Endothelial cell (in vitro differentiated cells): Measurements from ENCODE around the gene DDX10. TPM values are rescaled to one million over a fixed set of nuclear protein-coding genes. Genes with fewer than 3 reads are reported as not detected.

ENCODE experiments used
- DNase-seq: peaks from one replicate; pipeline ENCODE4 v3.0.0; 2021; ENCODE audit warnings: low spot score
- H3K27ac Mint-ChIP-seq: one replicate; pipeline ENCODE4 v1.8.0; 2021; ENCODE audit warnings: mixed read lengths, inconsistent platforms; ENCODE audit not compliant: unreplicated experiment
- H3K27me3 Mint-ChIP-seq: one replicate; pipeline ENCODE4 v1.8.0; 2021; ENCODE audit warnings: mild to moderate bottlenecking, moderate library complexity, mixed read lengths, inconsistent platforms; ENCODE audit not compliant: unreplicated experiment
- H3K36me3 Mint-ChIP-seq: one replicate; pipeline ENCODE4 v1.8.0; 2021; ENCODE audit warnings: mild to moderate bottlenecking, low read depth, mixed read lengths, inconsistent platforms; ENCODE audit not compliant: unreplicated experiment
- H3K4me1 Mint-ChIP-seq: one replicate; pipeline ENCODE4 v1.8.0; 2021; ENCODE audit warnings: mild to moderate bottlenecking, mixed read lengths, inconsistent platforms; ENCODE audit not compliant: unreplicated experiment
- H3K4me3 Mint-ChIP-seq: one replicate; pipeline ENCODE4 v1.8.0; 2021; ENCODE audit warnings: mild to moderate bottlenecking, mixed read lengths, inconsistent platforms; ENCODE audit not compliant: unreplicated experiment
- H3K9me3 Mint-ChIP-seq: one replicate; pipeline ENCODE4 v1.8.0; 2021; ENCODE audit warnings: mixed read lengths, inconsistent platforms; ENCODE audit not compliant: unreplicated experiment
- total RNA-seq: library from RNA; stranded (reverse); fragmentation: NEBNext Ultra II Directional; extraction: Animal tissue kit (Norgen Biotek cat#: 25700); gene quantifications from one replicate; pipeline ENCODE4 v1.2.1, GENCODE V29; 2021; ENCODE audit not compliant: unreplicated experiment
- TF ChIP-seq, protein P1 (sequence below): fragments of 200-600 bp; sonication (generic); IDR thresholded peaks from one replicate; pipeline ENCODE4 v1.5.0; 2021; ENCODE audit warnings: antibody characterized with exemption; ENCODE audit not compliant: unreplicated experiment

DDX10 gene
- total RNA-seq, 1 donor from 2014 or later, result 20.9 TPM

DNA sequence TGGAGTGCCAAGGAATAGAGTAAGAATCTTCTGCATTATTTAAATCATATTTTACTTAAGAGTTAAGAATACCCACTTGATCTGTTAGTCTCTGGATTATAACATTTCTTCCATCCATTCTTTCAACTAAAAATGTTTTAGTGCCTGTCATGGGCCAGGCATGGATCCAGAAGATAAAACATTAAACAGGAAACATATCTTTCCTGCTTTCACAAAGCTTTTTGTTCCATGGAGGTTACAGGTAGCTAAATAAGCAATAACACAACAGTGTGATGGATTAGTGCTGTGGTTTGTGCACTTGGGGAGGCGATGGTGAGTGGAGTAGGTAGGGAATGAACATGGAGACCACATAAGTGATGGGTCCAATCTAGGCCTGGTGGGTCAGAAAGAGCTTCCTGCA is 258.5 kb downstream of the DDX10 start:
- Mint-ChIP-seq H3K4me3 (no peak overlapping the region), H3K4me1 (peaks cover 20% of the 10 kb centered on the region), H3K27ac (peak overlapping the region; percentile 25), H3K36me3 (no peaks in the 10 kb centered on the region), H3K9me3 (no peaks in the 10 kb centered on the region), H3K27me3 (no peaks in the 10 kb centered on the region)
- TF ChIP-seq, protein P1, sequence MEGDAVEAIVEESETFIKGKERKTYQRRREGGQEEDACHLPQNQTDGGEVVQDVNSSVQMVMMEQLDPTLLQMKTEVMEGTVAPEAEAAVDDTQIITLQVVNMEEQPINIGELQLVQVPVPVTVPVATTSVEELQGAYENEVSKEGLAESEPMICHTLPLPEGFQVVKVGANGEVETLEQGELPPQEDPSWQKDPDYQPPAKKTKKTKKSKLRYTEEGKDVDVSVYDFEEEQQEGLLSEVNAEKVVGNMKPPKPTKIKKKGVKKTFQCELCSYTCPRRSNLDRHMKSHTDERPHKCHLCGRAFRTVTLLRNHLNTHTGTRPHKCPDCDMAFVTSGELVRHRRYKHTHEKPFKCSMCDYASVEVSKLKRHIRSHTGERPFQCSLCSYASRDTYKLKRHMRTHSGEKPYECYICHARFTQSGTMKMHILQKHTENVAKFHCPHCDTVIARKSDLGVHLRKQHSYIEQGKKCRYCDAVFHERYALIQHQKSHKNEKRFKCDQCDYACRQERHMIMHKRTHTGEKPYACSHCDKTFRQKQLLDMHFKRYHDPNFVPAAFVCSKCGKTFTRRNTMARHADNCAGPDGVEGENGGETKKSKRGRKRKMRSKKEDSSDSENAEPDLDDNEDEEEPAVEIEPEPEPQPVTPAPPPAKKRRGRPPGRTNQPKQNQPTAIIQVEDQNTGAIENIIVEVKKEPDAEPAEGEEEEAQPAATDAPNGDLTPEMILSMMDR, result no peak
- no peak for DNase-seq

DNA sequence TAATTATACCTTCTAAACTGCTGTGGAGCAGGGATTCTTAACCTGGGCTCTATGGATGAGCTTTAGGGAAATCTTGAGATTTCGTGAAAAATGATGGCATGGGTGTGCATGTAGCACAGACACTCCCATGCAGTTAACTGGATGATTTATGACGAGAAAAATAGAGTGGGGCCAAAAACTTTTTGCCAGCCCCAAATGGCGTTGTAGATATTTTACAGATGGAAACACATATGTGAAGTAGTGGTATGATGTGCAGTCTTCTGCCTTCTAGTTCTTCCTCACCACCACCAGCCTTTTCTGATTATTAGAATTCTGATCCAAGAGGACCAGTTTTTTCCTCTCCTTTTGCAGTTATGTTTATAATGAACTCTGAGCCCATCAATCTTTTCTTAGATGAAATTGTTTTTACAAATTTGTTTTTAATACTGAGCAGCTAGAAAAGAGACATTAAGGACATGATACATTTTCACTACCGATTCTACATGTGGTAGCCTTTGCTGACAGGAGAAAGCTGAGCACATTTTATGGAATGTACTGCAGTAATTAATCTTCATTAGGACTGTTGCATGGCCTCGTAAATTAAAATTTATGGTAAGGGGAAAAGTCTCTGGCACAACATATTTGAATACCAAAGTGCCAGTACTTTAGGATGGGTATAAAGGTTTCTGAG is 261.4 kb downstream of the DDX10 start:
- H3K4me1 Mint-ChIP-seq, result peaks cover 20% of the 10 kb centered on the region
- H3K9me3 Mint-ChIP-seq, result no peaks in the 10 kb centered on the region
- no peak for DNase-seq
- H3K36me3 Mint-ChIP-seq, result no peaks in the 10 kb centered on the region
- H3K27me3 Mint-ChIP-seq, result peaks cover 3% of the 10 kb centered on the region
- no peak overlapping the region for H3K4me3 Mint-ChIP-seq
- no peak overlapping the region for H3K27ac Mint-ChIP-seq
- TF ChIP-seq, protein P1, result no peak

DNA sequence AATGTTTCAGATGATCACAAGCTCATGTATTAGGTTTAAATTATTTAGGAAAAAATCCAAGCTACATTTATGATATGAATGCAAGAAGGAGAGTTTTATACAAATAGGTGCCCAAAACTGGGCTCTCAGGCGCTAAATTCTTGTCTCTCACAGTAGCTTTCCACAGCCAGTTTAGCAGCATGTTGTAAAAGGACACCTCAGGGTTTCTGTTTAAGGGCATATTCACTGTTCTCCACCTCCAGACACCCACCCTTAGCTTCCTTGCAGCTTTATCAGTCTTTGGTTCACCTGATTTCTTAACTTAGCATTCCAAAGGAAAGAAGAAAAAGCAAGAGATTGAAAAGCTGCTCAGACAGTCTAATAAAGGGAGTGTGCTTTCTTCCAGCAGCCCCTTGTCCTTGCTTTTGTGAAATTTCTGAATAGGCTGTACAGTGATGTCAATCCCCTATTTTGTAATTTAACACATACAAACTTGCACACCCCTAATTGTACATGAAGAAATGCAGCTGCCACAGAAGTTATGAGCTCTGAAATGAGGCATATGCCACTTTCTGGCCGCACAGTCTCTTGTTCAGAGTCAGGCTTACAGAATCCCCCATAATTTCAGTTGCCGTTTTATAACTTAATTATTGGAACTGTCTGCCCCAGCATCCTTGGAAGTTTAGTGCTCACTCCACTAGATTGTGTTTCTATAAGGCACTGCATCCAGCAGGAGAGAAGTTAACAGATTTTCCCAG is 262.1 kb downstream of the DDX10 start:
- H3K4me1 Mint-ChIP-seq, result peaks cover 20% of the 10 kb centered on the region
- DNase-seq, result no peak
- H3K27me3 Mint-ChIP-seq, result peaks cover 3% of the 10 kb centered on the region
- H3K27ac Mint-ChIP-seq, result no peak overlapping the region
- H3K4me3 Mint-ChIP-seq, result no peak overlapping the region
- no peaks in the 10 kb centered on the region for H3K9me3 Mint-ChIP-seq
- H3K36me3 Mint-ChIP-seq, result no peaks in the 10 kb centered on the region
- TF ChIP-seq, protein P1, result no peak

DNA sequence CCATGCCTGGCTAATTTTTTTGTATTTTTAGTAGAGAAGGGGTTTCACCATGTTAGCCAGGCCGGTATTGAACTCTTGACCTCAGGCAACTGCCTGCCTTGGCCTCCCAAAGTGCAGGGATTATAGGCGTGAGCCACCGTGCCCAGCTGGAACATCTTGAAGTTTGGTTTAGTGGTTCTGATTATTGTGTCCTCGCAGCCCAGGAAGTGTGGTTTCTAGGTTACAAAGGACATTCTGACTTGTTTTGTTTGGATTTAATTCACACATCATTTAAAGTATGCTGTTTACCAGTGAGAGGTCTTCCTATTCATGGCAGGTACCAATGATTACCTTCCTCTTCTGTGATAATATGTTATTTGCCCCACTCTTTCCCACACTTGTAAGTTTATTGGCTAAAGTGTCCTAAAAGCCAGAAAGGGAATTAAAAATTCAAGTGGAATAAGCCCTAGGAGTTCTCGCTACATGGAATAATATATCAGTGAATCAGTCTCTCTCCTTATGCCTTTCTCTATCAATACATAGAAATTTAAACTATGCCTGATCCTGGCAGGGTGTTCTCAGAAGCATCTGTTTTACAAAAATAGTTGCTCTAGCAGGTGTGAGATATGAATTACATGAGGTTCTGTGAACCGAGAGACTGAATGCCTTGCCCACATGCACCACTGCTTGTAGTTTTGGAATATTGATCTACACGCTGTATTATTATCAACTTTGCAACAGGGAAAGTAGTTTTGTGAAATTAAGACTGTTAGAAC is 263.1 kb downstream of the DDX10 start:
- peaks cover 14% of the 10 kb centered on the region for H3K4me1 Mint-ChIP-seq
- H3K36me3 Mint-ChIP-seq, result no peaks in the 10 kb centered on the region
- H3K4me3 Mint-ChIP-seq, result no peak overlapping the region
- peak overlapping the region; percentile 49 for H3K27ac Mint-ChIP-seq
- H3K9me3 Mint-ChIP-seq, result no peaks in the 10 kb centered on the region
- no peak for DNase-seq
- peaks cover 3% of the 10 kb centered on the region for H3K27me3 Mint-ChIP-seq
- TF ChIP-seq, protein P1, result no peak

DNA sequence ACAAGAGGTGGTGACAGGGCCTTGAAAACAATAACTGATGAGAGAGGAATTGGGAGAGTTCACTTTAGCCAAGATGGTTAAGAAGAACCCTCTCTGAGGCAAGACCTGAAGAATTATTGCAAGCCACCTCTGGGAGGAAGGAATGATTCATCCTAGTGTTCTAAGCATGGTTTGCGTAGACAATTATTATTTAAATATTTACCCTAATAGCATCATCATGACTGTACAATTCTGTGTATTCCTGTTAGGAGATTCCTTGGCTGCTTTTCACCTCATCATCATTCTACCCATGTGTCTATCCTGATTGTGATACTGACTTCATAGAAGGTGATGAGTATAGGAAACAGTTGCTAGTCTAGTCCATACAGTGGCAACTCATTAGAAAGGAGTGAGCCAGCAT is 264.4 kb downstream of the DDX10 start:
- H3K9me3 Mint-ChIP-seq, result no peaks in the 10 kb centered on the region
- no peak overlapping the region for H3K27ac Mint-ChIP-seq

More for the DNA sequence above, 264.4 kb downstream of the DDX10 start:
- no peak overlapping the region for H3K4me3 Mint-ChIP-seq
- H3K36me3 Mint-ChIP-seq, result no peaks in the 10 kb centered on the region
- no peak for DNase-seq
- peaks cover 13% of the 10 kb centered on the region for H3K4me1 Mint-ChIP-seq
- TF ChIP-seq, protein P1, result no peak
- peaks cover 3% of the 10 kb centered on the region for H3K27me3 Mint-ChIP-seq
